ENCODE results near the gene NKD1.

The NKD1 gene

DNA sequence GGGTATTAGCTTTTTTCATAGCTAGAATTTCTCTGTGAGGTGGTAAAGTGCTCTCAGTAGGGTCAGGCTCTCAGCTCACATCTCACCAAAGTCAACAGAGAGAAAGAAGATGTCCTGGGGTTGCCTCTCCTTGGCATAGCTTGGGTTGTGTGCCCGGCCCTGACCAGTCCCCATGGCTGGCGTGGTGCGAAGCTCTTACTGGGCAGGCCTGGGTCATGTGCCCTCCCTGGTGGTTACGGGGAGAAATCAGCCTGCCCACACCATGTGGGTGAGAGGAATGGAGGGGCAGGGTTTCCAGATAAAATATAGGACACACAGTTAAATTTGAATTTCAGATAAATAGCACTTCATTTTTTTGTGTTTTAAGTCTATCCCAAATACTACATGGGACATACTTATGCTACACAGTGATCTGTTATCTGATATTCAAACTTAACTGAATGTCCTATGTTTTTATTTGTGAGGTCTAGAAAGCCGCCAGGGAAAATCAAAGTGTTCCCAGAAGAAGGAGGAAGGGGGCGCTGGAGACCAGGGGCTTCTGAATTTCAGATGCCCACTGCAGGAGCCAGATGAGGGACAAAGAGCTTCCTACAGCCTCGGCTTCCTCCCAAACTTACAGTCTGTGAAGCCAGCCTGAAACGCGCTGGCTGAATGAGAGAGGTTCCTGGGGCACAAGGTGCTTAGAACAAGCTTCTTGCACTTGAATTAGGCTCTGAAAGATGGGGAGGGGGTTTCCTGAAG, 45.4 kb downstream of the NKD1 start:
- Histone ChIP-seq H3K9me3 (replicated peaks; ENCODE audit: insufficient read depth, low read length) (no peaks in the 10 kb centered on the region), H3K79me2 (ENCODE audit: low read length) (no peaks in the 10 kb centered on the region), H3K9me2 (replicated peaks; ENCODE audit: insufficient read depth, low read length) (no peaks in the 10 kb centered on the region), H3K36me3 (replicated peaks; ENCODE audit: insufficient read depth, low read length) (no peaks in the 10 kb centered on the region), H2AFZ (ENCODE audit: low read length) (no peak overlapping the region), H3K4me3 (ENCODE audit: low read length) (no peak overlapping the region), H3K4me2 (ENCODE audit: low read depth, low read length) (no peak overlapping the region), H3K9ac (ENCODE audit: low read length) (no peak overlapping the region), H3K27ac (ENCODE audit: low read length) (no peak overlapping the region), H4K20me1 (ENCODE audit: insufficient read depth, low read length) (no peaks in the 10 kb centered on the region), H3K27me3 (replicated peaks; ENCODE audit: insufficient read depth, low read length) (no peaks in the 10 kb centered on the region), H3K4me1 (ENCODE audit: low read length) (no peaks in the 10 kb centered on the region), H3F3A (ENCODE audit: insufficient read depth, low read length) (no peaks in the 10 kb centered on the region)
- no peak for DNase-seq
- TF ChIP-seq EZH2 (optimal IDR thresholded peaks at IDR 0.05; ENCODE audit: low read depth, low read length) (no peak), EZH2phosphoT487 (IDR thresholded peaks at IDR 0.05; ENCODE audit: low read length) (no peak)
- TF ChIP-seq, protein P1, sequence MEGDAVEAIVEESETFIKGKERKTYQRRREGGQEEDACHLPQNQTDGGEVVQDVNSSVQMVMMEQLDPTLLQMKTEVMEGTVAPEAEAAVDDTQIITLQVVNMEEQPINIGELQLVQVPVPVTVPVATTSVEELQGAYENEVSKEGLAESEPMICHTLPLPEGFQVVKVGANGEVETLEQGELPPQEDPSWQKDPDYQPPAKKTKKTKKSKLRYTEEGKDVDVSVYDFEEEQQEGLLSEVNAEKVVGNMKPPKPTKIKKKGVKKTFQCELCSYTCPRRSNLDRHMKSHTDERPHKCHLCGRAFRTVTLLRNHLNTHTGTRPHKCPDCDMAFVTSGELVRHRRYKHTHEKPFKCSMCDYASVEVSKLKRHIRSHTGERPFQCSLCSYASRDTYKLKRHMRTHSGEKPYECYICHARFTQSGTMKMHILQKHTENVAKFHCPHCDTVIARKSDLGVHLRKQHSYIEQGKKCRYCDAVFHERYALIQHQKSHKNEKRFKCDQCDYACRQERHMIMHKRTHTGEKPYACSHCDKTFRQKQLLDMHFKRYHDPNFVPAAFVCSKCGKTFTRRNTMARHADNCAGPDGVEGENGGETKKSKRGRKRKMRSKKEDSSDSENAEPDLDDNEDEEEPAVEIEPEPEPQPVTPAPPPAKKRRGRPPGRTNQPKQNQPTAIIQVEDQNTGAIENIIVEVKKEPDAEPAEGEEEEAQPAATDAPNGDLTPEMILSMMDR (IDR thresholded peaks at IDR 0.05; ENCODE audit: low read length) = no peak

- Histone ChIP-seq H3F3A (ENCODE audit: insufficient read depth, low read length) (no peaks in the 10 kb centered on the region), H3K79me2 (ENCODE audit: low read length) (no peaks in the 10 kb centered on the region), H3K36me3 (replicated peaks; ENCODE audit: insufficient read depth, low read length) (no peaks in the 10 kb centered on the region), H3K27ac (ENCODE audit: low read length) (no peak overlapping the region), H2AFZ (ENCODE audit: low read length) (no peak overlapping the region), H3K27me3 (replicated peaks; ENCODE audit: insufficient read depth, low read length) (no peaks in the 10 kb centered on the region), H3K9me2 (replicated peaks; ENCODE audit: insufficient read depth, low read length) (no peaks in the 10 kb centered on the region), H3K9ac (ENCODE audit: low read length) (no peak overlapping the region), H3K4me1 (ENCODE audit: low read length) (no peaks in the 10 kb centered on the region), H3K4me2 (ENCODE audit: low read depth, low read length) (no peak overlapping the region), H3K9me3 (replicated peaks; ENCODE audit: insufficient read depth, low read length) (no peaks in the 10 kb centered on the region), H4K20me1 (ENCODE audit: insufficient read depth, low read length) (no peaks in the 10 kb centered on the region), H3K4me3 (ENCODE audit: low read length) (no peak overlapping the region)
- no peak for DNase-seq
- no peak for TF ChIP-seq EZH2 (optimal IDR thresholded peaks at IDR 0.05; ENCODE audit: low read depth, low read length)
- TF ChIP-seq EZH2phosphoT487 (IDR thresholded peaks at IDR 0.05; ENCODE audit: low read length) = no peak
- TF ChIP-seq, protein P1 (IDR thresholded peaks at IDR 0.05; ENCODE audit: low read length) = no peak
These were observed 46.4 kb downstream of the NKD1 start for GRCh38 chr16:50594308-50595260.

DNA sequence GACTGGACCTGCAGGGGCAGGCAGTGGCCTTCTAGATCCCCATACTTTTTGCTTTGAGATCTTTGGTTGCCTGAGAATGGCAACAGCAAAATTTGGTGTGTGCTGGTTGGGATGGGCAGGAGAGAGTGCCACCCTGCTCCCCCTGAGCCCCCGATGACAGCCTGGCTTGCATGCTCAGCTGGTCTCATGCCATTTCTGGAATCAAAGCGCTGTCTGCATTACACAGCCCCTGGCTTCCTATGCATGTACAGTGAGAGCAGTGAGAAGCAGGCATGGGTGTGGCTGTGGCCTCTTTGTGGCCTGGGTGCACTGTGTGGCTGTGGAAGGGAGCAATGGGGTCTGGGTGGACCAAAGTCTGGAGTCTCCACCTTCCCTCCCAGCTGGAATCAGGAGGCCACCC, 47.7 kb downstream of the NKD1 start:
- H3K27ac ChIP-seq (ENCODE audit: low read length) = no peak overlapping the region
- H3K4me3 ChIP-seq (ENCODE audit: low read length) = no peak overlapping the region
- H2AFZ ChIP-seq (ENCODE audit: low read length) = no peak overlapping the region
- no peaks in the 10 kb centered on the region for H3K4me1 ChIP-seq (ENCODE audit: low read length)
- no peaks in the 10 kb centered on the region for H3F3A ChIP-seq (ENCODE audit: insufficient read depth, low read length)
- H3K79me2 ChIP-seq (ENCODE audit: low read length) = no peaks in the 10 kb centered on the region
- no peaks in the 10 kb centered on the region for H3K27me3 ChIP-seq (replicated peaks; ENCODE audit: insufficient read depth, low read length)
- DNase-seq = no peak
- H4K20me1 ChIP-seq (ENCODE audit: insufficient read depth, low read length) = no peaks in the 10 kb centered on the region
- no peaks in the 10 kb centered on the region for H3K9me2 ChIP-seq (replicated peaks; ENCODE audit: insufficient read depth, low read length)
- H3K9ac ChIP-seq (ENCODE audit: low read length) = no peak overlapping the region
- no peaks in the 10 kb centered on the region for H3K36me3 ChIP-seq (replicated peaks; ENCODE audit: insufficient read depth, low read length)
- no peaks in the 10 kb centered on the region for H3K9me3 ChIP-seq (replicated peaks; ENCODE audit: insufficient read depth, low read length)
- TF ChIP-seq, protein P1 (IDR thresholded peaks at IDR 0.05; ENCODE audit: low read length) = no peak
- TF ChIP-seq EZH2 (optimal IDR thresholded peaks at IDR 0.05; ENCODE audit: low read depth, low read length) (no peak), EZH2phosphoT487 (IDR thresholded peaks at IDR 0.05; ENCODE audit: low read length) (no peak)
- H3K4me2 ChIP-seq (ENCODE audit: low read depth, low read length) = no peak overlapping the region

Measured in MM.1S (cell line).